Testis (tissue), 5 donors: ENCODE results near the gene AK9. TPM values are rescaled to one million over a fixed set of nuclear protein-coding genes. Genes with fewer than 3 reads are reported as not detected.

Experiments used
- DNase-seq: peaks from one replicate; pipeline ENCODE4 v3.0.0-alpha.2; 2019
- H3K27ac ChIP-seq, 2 donors: fragments of 200-600 bp; sonication (generic); one replicate each; pipeline ENCODE4 v1.5.1; 2019
- H3K27me3 ChIP-seq: fragments of 200-600 bp; sonication (generic); one replicate; pipeline ENCODE4 v1.5.1; 2019
- H3K36me3 ChIP-seq: fragments of 200-600 bp; sonication (generic); one replicate; pipeline ENCODE4 v1.5.1; 2017; ENCODE audit warnings: low read depth; ENCODE audit errors: missing control alignments
- H3K4me1 ChIP-seq: fragments of 200-600 bp; sonication (generic); one replicate; pipeline ENCODE4 v1.5.1; 2019
- H3K4me3 ChIP-seq, 2 donors: fragments of 200-600 bp; sonication (generic); one replicate each; pipeline ENCODE4 v1.5.1; 2017 to 2019
- H3K9me3 ChIP-seq: fragments of 200-600 bp; sonication (generic); one replicate; pipeline ENCODE4 v1.5.1; 2017
- CTCF ChIP-seq, 3 experiments: fragments of 450-650 bp in 2 of 3; fragments of 200-600 bp in 1 of 3; sonication (generic) in 1 of 3; IDR thresholded peaks; one replicate each; pipeline ENCODE4 v1.5.1; 2016 to 2019; ENCODE audit warnings: antibody characterized with exemption in 3 of 3, mild to moderate bottlenecking in 2 of 3, moderate library complexity in 1 of 3
- POLR2A ChIP-seq: fragments of 450-650 bp; IDR thresholded peaks from one replicate; pipeline ENCODE4 v1.6.1; 2017; ENCODE audit warnings: antibody characterized with exemption, mild to moderate bottlenecking, moderate library complexity
- WGBS, 2 donors: methylation state at CpG; one replicate each; pipeline ENCODE4 v1.1.5; 2018; 5-methylcytosine and 5-hydroxymethylcytosine counted together
- intact Hi-C: fragments of 100-400 bp; cut with DNase I; formaldehyde crosslinking; loops from one replicate; pipeline ENCODE4 v1.15.1; 2023; ENCODE audit warnings: low total_unique reads
- long read RNA-seq, 2 donors: transcript quantifications; one replicate each; lab custom pipeline, GENCODE V29; 2026
- polyA plus RNA-seq: library from polyadenylated mRNA; stranded (reverse); fragments of 350-450 nt; fragmentation: Illumina TruSeq; extraction: RNeasy Lipid Tissue Mini Kit (QIAGEN cat#74804); gene quantifications from one replicate; pipeline ENCODE4 v1.2.3, GENCODE V29; 2014; ENCODE audit warnings: low read depth, low replicate concordance; ENCODE audit not compliant: insufficient read depth
- total RNA-seq, 2 donors: library from RNA; depleted of rRNA; stranded (reverse); fragments of >200 nt; gene quantifications; one replicate each; pipeline ENCODE4 v1.2.3, GENCODE V29; 2016

The AK9 gene
- total RNA-seq (10 to 100 TPM; 33.6 to 49.4 TPM), polyA plus RNA-seq (15.2 TPM)
- long read RNA-seq, donor 1, partial matches to known transcripts: 0 of 1 reads
- long read RNA-seq, donor 1, other reads (novel, unspliced or antisense): 0 of 1 reads
- long read RNA-seq, donor 2: 0 reads

GRCh38 chr6:109690737-109691621 is at the start of gene AK9, which contains the start of gene FIG4:
Gene AK9 (minus strand): TSS chr6:109691202. CDS start chr6:109675745, 15,457 bp downstream.
Gene FIG4 (plus strand): TSS chr6:109691296. CDS start chr6:109691436, 140 bp downstream.
- no peaks in the 10 kb centered on the region for H3K9me3 ChIP-seq
- no peaks in the 10 kb centered on the region for H3K36me3 ChIP-seq
- H3K27me3 ChIP-seq: no peaks in the 10 kb centered on the region
- no peak for TF ChIP-seq CTCF (IDR thresholded peaks at IDR 0.05)
- no peak for TF ChIP-seq POLR2A
- peak within 1 kb of the TSS; percentile 74 to 84 for H3K4me3 ChIP-seq
- WGBS, 2 donors: 0% methylated on average over 32 to 42 of the region's 47 CpGs
- intact Hi-C loops: no loop called here
- peak; percentile 97 for DNase-seq
- H3K27ac ChIP-seq: peak within 1 kb of the TSS; percentile 71 to 85
- peaks cover 4% of the 10 kb centered on the region for H3K4me1 ChIP-seq

GRCh38 chr6:109740787-109741186 is 49.8 kb upstream of the AK9 start:
- 75 to 85% methylated on average over 7 of the region's 7 CpGs for WGBS, 2 donors
- Histone ChIP-seq H3K9me3 (no peaks in the 10 kb centered on the region), H3K36me3 (no peaks in the 10 kb centered on the region), H3K4me3 (no peak overlapping the region), H3K27ac (no peak overlapping the region), H3K27me3 (no peaks in the 10 kb centered on the region), H3K4me1 (peaks cover 16% of the 10 kb centered on the region)
- intact Hi-C loops: no loop called here
- TF ChIP-seq CTCF (IDR thresholded peaks at IDR 0.05): no peak
- no peak for TF ChIP-seq POLR2A
- no peak for DNase-seq

DNA sequence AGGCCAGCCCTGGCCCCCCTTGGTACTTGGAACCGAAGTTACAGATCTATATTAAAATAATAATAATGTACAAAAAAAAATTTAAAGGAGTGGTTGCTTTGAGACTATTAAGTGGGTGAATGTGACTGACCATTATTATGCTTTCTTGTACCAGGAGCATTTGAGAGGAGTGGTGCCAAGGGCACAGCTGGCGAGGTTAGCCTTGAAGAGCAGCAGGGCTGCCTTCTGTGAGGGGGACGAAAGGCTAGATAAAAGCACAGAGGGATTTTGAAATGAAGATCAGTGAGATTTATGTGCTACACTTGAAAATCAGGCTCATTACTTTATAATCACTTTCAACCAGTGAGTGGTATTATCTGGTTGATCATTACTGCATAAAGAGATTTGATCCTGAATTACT is 48.7 kb upstream of the AK9 start:
- intact Hi-C loops: no loop called here
- TF ChIP-seq POLR2A (no peak), CTCF (IDR thresholded peaks at IDR 0.05) (no peak)
- H3K4me1 ChIP-seq: peaks cover 16% of the 10 kb centered on the region
- H3K27ac ChIP-seq: no peak overlapping the region
- H3K36me3 ChIP-seq: no peaks in the 10 kb centered on the region
- H3K9me3 ChIP-seq: no peaks in the 10 kb centered on the region
- H3K27me3 ChIP-seq: no peaks in the 10 kb centered on the region
- DNase-seq: no peak
- H3K4me3 ChIP-seq: no peak overlapping the region
- WGBS, 2 donors: 48 to 72% methylated on average over 3 of the region's 3 CpGs

GRCh38 chr6:109738667-109739066 is 47.7 kb upstream of the AK9 start:
- Histone ChIP-seq H3K27me3 (no peaks in the 10 kb centered on the region), H3K4me3 (no peak overlapping the region), H3K36me3 (no peaks in the 10 kb centered on the region), H3K27ac (no peak overlapping the region), H3K4me1 (peaks cover 16% of the 10 kb centered on the region), H3K9me3 (no peaks in the 10 kb centered on the region)
- intact Hi-C loops: no loop called here
- DNase-seq: no peak
- TF ChIP-seq POLR2A (no peak), CTCF (IDR thresholded peaks at IDR 0.05) (no peak)
- WGBS, 2 donors: 64 to 67% methylated on average over 2 of the region's 2 CpGs
